Adrenal gland (tissue), 5 donors: Measurements from ENCODE around the gene MACF1.

ENCODE experiments used
- POLR2A ChIP-seq, 2 donors: fragments of 450-650 bp; IDR thresholded peaks; one replicate each; pipeline ENCODE4 v1.6.1; 2017; ENCODE audit warnings: antibody characterized with exemption in 2 of 2, mild to moderate bottlenecking in 2 of 2, moderate library complexity in 1 of 2
- TF ChIP-seq, protein P1 (sequence below), 6 experiments: fragments of 450-650 bp in 4 of 6; fragments of 200-600 bp in 2 of 6; sonication (generic) in 1 of 6; IDR thresholded peaks; 1 replicate in 5 of 6; 2 replicates in 1 of 6; pipeline versions ENCODE4 v1.5.1 to v1.8.0; 2016 to 2021; ENCODE audit warnings: antibody characterized with exemption in 6 of 6, mild to moderate bottlenecking in 2 of 6, moderate library complexity in 1 of 6
- donor health status: DM: no; HTN: no; CAD: no.

DNA sequence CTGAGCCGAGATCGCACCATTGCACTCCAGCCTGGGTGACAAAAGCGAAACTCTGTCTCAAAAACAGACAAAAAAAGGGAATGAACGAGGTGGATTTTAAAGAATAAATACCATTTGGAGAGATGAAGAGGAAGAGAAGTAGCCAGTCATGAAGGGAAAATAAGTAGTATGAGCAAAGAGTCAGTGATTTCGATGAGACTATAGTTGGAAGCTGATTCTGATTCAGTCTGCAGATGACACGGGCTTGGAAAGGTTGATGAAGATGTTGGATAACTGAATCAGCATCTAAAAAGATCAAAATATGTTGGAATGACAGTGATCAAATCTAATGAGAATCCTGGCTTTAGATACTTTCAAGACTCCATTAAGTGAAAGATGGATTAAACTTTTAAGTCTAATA is 23.8 kb downstream of the MACF1 start:
- TF ChIP-seq, protein P1, sequence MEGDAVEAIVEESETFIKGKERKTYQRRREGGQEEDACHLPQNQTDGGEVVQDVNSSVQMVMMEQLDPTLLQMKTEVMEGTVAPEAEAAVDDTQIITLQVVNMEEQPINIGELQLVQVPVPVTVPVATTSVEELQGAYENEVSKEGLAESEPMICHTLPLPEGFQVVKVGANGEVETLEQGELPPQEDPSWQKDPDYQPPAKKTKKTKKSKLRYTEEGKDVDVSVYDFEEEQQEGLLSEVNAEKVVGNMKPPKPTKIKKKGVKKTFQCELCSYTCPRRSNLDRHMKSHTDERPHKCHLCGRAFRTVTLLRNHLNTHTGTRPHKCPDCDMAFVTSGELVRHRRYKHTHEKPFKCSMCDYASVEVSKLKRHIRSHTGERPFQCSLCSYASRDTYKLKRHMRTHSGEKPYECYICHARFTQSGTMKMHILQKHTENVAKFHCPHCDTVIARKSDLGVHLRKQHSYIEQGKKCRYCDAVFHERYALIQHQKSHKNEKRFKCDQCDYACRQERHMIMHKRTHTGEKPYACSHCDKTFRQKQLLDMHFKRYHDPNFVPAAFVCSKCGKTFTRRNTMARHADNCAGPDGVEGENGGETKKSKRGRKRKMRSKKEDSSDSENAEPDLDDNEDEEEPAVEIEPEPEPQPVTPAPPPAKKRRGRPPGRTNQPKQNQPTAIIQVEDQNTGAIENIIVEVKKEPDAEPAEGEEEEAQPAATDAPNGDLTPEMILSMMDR (IDR thresholded peaks at IDR 0.05): no peak
- TF ChIP-seq POLR2A (IDR thresholded peaks at IDR 0.05): no peak
